ENCODE results near the gene ZNF786. TPM values are rescaled to one million over a fixed set of nuclear protein-coding genes. Genes with fewer than 3 reads are reported as not detected.

ZNF786 gene
- total and polyA plus RNA-seq, 2 experiments from 2014 or later: 6.1 to 19.8 TPM

GRCh38 chr7:149075286-149075685, 15.2 kb downstream of the ZNF786 start:
- H3K36me3 Mint-ChIP-seq (ENCODE audit: low read depth): peaks cover 59% of the 10 kb centered on the region
- TF ChIP-seq NANOG (IDR thresholded peaks at IDR 0.05; ENCODE audit: borderline replicate concordance) (no peak), POLR2AphosphoS5 (IDR thresholded peaks at IDR 0.05; ENCODE audit: low read depth) (no peak), ETS1 (IDR thresholded peaks at IDR 0.05) (no peak), EZH2phosphoT487 (IDR thresholded peaks at IDR 0.05; ENCODE audit: unreplicated experiment) (no peak), ZNF462 (CRISPR knock-in tag; IDR thresholded peaks at IDR 0.05) (no peak), EZH2 (IDR thresholded peaks at IDR 0.05; ENCODE audit: low read depth, unreplicated experiment) (no peak), JUNB (IDR thresholded peaks at IDR 0.05; ENCODE audit: unreplicated experiment) (no peak), ZNF114 (CRISPR knock-in tag; IDR thresholded peaks at IDR 0.05) (no peak), STAT1 (IDR thresholded peaks at IDR 0.05; ENCODE audit: unreplicated experiment) (no peak), CREB1 (CRISPR knock-in tag; IDR thresholded peaks at IDR 0.05; ENCODE audit: low read depth) (no peak)
- TF ChIP-seq, protein P1, sequence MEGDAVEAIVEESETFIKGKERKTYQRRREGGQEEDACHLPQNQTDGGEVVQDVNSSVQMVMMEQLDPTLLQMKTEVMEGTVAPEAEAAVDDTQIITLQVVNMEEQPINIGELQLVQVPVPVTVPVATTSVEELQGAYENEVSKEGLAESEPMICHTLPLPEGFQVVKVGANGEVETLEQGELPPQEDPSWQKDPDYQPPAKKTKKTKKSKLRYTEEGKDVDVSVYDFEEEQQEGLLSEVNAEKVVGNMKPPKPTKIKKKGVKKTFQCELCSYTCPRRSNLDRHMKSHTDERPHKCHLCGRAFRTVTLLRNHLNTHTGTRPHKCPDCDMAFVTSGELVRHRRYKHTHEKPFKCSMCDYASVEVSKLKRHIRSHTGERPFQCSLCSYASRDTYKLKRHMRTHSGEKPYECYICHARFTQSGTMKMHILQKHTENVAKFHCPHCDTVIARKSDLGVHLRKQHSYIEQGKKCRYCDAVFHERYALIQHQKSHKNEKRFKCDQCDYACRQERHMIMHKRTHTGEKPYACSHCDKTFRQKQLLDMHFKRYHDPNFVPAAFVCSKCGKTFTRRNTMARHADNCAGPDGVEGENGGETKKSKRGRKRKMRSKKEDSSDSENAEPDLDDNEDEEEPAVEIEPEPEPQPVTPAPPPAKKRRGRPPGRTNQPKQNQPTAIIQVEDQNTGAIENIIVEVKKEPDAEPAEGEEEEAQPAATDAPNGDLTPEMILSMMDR (conservative IDR thresholded peaks at IDR 0.05; ENCODE audit: low read depth in 2 of 2): no peak
- no peak for ATAC-seq

More at GRCh38 chr7:149075286-149075685, 15.2 kb downstream of the ZNF786 start:
- H3K4me2 ChIP-seq: no peak overlapping the region
- H3K9me2 ChIP-seq (ENCODE audit: insufficient read depth): no peaks in the 10 kb centered on the region; the same call in 1 of the 2 replicates
- peaks cover 5% of the 10 kb centered on the region for H3K27me3 Mint-ChIP-seq (ENCODE audit: insufficient read depth, low read depth, poor library complexity)
- H3K79me2 ChIP-seq (replicated peaks; ENCODE audit: insufficient read depth): peaks cover 16% of the 10 kb centered on the region
- H3K4me3 ChIP-seq: no peak overlapping the region
- H2AFZ ChIP-seq: no peak overlapping the region
- DNase-seq (ENCODE audit: low spot score): no peak
- no peaks in the 10 kb centered on the region for H3K27me3 ChIP-seq (ENCODE audit: insufficient read depth)
- peaks cover 38% of the 10 kb centered on the region for H3F3A ChIP-seq (replicated peaks; ENCODE audit: low read depth)
- H4K20me1 ChIP-seq (replicated peaks; ENCODE audit: insufficient read depth): peaks cover 6% of the 10 kb centered on the region
- H3K4me3 Mint-ChIP-seq: no peak overlapping the region
- no peak overlapping the region for H3K27ac ChIP-seq (ENCODE audit: low read depth)
- no peaks in the 10 kb centered on the region; the same call in 1 of the 2 replicates for H3K4me1 ChIP-seq (ENCODE audit: insufficient read depth)
- no peak overlapping the region for H3K27ac Mint-ChIP-seq
- H3K36me3 ChIP-seq (ENCODE audit: insufficient read depth): peaks cover 25% of the 10 kb centered on the region
- 0 out of 3 replicates have a peak, but pooled peaks cover 5% of the 10 kb centered on the region for H3K4me1 Mint-ChIP-seq
- no peaks in the 10 kb centered on the region; the same call in 2 of the 3 replicates for H3K9me3 Mint-ChIP-seq
